CD4-positive, alpha-beta T cell treated with Interleukin-17A for 1 hour (primary cell): ENCODE measurements around the gene OR7C1.
"Not testable (repeated sequence)": the region's sequence is repeated elsewhere in the genome, so short reads cannot be mapped to it uniquely, and the experiment has no call there.

Source experiments
- DNase-seq: peaks from one replicate; pipeline ENCODE4 v3.0.0-alpha.2; 2020

Gene OR7C1

DNA sequence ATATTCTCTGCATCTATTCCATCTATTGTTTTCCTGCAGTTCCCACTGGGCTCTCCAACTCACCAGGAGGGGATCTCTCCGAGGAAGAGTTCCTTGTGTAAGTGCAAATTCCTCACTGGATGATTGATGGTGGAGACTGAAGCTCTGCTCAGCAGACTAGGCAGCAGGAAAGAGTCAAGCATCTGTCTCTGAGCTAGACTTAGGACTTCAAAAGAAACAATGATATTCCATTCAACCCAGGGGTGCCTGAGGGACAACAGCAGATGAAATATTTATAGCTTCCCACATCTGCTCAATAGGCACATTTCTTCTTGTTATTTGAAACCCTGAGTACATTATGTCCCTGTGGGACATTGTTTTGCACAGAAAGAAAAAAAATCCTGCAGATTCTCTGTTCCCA, at the start of gene OR7C1, which contains the start of gene OR7A5:
TSS of gene OR7C1 (minus strand) at position 175 of the 400 bp plus-strand sequence. CDS start 35,049 bp downstream, outside the sequence.
TSS of gene OR7A5 (minus strand) at position 175 of the 400 bp plus-strand sequence. CDS start 6,944 bp downstream, outside the sequence.
- DNase-seq = no peak

DNA sequence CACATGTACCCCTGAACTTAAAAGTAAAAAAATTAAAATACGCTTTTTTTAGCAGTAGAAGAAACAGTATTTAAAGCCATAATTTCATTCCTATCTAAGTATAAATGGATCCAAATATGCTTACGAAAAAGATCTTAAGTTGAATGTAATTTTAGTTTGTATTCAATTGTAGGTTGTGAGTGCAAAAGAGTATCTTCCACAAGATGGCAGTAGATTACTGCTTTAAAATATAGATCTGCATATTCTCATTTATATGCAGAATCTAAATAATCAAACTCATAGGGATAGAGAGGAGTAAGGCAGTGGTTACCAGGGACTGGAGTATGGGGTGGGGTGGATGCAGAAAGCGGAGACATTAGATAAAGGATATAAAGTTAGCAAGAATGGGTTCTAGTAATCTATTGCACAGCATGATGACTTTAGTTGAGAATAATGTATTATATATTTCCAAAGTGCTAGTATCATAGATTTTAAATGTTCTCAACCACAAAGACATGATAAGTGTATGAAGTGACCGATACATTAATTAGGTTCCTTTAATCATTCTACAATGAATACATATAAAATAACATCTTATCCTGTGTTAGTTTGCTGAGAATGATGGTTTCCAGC, 36.7 kb upstream of the OR7C1 start:
- DNase-seq = no peak

DNA sequence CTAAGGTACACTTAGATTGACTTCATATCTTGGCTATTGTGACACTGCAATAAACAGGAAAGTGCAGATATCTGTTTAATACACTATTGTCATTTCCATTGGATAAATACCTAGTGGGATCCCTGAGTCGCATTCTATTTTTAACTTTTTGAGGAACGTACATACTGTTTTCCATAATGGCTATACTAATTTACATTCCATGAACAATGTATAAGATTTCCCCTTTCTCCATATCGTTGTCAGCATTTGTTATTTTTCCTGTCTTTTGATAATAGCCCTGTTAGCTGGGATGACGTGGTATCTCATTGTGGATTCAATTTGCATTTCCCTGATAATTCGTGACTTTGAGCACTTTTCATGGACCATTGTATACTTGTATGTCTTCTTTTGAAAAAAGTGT, 33.5 kb upstream of the OR7C1 start:
- no peak for DNase-seq

DNA sequence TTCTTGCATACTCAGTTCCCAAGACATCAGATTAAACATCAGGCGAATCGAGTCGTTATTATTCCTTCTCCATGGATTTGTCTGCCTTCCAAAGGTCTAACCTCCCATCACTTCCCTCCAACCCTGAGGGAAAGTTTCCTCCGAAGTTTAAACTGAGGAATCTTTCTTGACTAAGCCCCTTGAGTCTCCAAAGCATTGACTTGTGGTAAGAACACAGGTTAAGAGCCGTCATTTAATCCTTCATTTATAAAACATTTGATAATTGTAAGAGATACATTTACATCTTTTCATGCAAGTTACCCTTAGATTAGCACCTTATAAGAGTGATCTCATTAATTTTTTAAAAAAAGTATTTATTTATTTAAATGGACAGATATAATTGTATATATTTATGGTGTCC, 13.8 kb upstream of the OR7C1 start, which contains the start of gene OR7A10:
TSS of gene OR7A10 (minus strand) at position 101 of the 400 bp plus-strand sequence. CDS start 7,045 bp downstream, outside the sequence.
- no peak for DNase-seq

DNA sequence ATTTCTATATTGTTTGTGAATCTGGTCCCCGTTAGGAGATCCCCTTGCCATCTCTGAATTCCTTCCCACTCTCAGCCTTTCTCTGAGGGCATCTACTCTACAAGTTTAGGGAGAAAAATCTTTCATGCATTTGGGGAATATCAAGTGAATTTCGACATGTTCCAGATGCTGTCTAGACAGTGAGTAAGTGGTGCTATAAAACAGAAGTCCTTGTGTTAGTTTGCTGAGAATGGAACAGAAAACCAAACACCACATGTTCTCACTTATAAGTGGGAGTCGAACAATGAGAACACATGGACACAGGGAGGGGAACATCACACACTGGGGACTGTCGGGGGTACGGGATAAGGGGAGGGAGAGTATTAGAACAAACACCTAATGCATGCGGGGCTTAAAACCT, 8.6 kb upstream of the OR7C1 start:
- DNase-seq = no peak

DNA sequence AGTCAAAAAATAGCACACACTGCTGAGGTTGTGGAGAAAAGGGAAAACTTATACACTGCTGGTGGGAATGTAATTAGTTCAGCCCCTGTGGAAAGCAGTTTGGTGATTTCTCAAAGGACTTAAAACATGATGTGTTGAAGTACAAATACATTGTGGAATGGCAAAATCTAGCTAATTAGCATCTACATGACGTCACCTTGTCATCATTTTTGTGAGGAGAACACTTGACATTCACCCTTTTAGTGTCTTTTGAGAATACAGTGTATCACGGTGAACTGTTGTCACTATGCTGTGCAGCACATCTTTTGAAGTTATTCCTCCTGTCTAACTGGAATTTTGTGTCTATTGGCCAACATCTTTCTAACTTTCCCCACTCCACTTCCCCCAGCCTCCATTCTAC, 8.2 kb upstream of the OR7C1 start:
- no peak for DNase-seq

DNA sequence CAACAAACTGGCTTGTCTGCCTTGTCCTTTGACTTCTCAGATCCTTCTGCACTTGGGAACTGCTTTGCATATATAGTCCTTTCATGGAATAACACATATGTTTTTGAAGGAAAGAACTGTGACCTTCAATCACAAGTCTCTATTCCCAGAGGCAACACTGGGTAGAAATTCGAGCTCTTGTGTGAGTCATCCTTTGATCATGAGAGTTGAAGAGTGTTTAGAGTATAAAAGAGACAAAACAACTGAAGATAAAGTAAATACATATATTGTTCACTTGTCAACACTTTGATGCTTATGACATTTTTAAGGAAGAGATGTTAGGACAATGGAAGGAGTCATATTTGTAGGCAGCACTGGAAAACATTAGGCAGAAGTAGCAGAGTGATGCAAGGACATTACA, 5.2 kb upstream of the OR7C1 start:
- DNase-seq = no peak

DNA sequence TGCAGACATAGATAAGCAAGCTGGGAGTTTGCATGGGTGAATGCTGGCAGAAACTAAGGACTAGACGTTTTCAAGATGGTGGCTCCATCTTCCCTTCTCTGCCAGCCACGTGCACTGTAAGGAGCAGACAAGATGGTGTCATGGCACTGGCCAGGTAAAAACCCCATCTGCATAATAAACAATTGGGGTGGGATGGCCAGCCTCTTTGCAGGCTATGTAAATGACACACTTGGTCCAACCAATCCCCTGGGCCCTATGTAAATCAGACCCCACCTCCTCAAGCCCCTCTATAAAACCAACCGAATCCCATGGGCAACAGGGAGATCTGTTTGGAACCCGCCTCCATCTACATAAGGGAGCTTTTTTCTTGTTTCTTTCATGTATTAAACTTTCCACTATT, 2.4 kb upstream of the OR7C1 start:
- DNase-seq = no peak

DNA sequence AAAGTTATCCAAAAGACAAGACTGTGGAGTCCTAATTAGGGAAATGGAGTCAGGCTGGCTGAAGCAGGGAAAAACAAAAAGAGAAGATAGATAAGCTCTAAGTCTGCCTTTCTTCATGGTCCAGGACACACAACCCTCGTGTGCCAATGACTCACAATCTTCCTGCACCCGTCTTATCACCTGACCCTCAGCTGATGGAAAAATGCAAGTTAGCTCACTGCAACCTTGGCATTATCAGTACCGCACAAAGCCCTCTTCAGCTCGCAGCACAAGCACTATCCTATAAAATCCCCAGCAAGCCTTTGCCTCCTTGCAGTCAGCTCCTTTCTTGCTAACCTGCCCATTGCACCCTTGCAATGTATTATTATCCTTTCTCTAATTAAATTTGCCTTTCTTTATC, 4.3 kb downstream of the OR7C1 start:
- DNase-seq = no peak

DNA sequence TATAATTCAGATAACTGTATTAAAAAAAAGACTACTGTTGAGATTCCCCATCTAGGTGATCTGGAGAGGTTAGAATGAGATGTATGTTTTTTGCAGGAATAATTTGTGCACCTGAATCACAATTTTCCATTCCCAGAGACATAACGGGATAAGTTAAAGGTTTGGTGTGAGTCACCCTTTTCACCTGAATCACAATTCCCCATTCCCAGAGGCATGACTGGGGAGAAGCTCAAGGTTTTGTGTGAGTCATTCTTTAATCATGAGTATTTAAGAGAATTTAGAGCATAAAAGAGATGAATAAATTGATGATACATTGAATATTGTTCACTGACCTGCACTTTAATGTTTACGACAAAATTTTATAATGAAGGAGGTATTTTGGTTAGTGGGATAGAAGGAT, 9.0 kb downstream of the OR7C1 start:
- no peak for DNase-seq

DNA sequence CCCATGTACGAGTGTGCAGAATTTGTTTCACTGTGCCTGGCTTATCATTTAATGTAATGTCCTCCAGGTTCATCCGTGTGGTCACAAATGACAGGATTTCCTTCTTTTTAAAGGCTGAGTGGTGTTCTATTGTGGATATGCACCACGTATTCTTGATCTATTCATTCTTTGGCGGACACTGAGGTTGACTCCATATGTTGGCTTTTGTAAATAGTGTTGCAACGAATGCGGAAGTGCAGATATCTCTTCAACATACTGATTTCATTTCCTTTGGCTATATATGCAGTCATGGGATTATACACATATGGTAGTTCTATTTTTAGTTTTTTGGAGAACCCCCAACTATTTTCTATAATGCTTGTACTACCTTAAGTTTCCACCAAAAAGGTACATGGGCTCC, 13.0 kb downstream of the OR7C1 start:
- no peak for DNase-seq

DNA sequence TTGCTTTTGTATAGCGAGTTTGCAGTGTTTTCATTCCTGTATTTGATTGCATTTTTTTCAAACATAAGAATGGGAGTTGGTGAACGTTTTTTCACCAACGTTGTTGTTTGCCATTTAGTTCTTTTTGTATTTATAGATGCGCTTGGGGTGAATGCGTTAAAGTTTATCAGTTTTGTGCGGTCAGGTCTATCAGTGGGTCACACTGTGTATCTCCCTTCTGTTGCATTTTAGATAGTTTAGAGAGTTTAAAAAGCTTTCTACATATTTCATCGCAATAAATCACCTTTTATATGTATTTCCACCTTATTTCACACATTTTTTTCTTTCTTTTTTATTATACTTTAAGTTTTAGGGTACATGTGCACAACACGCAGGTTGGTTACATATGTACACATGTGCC, 16.4 kb downstream of the OR7C1 start:
- no peak for DNase-seq

DNA sequence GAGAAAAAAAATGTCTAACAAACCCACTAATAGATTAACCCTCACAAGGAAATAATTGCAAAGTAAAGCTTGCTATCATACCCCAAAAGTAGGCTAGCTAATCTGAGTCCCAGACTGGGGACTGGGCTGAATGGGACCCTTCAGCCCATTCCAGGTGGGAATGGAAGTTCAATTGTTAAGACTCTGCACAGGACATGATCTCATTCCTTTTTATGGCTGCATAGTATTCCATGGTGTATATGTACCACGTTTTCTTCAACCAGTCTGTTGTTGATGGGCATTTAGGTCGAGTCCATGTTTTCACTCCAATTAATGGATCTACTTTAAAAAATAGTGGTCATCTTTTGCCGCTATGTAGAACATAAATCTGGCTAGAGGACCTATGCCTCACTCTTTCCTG, 17.9 kb downstream of the OR7C1 start:
- DNase-seq = no peak

DNA sequence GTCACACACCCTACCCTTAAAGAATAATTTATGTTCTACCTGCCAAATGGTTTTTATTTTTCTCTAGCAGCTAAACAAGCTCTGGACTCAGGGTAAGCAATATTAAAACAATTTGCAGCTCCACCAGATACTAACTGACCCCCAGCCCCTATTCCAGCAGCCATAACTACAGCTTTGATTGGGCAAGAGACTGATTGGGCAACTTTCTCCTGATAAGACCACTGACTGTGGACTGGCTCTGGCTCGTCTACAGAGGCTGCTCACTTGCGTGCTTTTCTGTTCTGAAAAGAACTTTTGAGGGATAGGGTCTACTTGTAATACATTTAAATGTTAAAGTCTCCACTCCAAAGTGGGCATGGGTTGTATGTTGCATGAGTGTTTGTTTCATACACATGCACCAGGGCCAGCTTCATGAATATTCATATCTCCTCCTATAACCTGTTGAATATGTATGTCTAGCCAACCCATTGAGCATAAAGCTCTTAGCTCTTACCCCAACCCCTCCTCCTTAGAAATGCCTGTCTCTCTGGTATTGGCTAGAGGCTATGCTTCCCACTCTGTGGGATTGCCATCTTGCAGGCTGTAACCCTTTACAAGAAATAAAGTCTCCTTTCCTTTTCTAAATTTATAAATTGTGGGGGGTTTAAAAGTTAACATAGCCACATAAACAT, 19.9 kb downstream of the OR7C1 start:
- DNase-seq = no peak

DNA sequence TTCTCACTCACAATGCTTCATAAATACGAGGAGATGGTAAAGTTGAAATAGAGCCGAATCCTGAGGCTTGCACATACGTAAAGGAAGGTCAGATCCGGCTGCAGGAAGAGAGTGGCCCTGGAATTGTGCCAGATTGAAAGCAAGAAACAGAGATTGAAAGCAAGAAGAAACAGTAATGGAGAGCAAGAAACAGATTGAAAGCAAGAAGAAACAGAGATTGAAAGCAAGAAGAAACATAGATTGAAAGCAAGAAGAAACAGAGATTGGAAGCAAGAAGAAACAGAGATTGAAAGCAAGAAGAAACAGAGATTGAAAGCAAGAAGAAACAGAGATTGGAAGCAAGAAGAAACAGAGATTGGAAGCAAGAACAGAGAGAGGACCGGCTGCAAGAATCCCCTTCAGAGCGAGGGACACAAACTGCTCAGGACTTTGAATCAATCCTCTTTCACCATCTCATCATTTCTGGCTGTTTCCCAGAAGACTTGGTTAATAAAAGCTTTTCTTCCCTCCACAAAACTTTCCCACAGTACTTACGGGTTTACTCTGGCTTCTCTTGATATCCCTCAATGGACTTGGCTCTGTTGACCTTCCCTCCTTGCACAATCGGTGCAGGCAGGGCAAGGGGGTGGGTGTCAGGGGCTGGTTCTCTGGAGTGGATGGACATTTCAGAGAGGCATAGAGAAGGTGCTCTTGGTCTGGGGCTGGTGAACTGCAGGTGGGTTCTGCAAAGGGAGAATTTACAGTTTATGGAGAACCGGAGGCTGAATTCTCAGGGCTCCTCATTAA, 25.5 kb downstream of the OR7C1 start:
- DNase-seq = no peak

DNA sequence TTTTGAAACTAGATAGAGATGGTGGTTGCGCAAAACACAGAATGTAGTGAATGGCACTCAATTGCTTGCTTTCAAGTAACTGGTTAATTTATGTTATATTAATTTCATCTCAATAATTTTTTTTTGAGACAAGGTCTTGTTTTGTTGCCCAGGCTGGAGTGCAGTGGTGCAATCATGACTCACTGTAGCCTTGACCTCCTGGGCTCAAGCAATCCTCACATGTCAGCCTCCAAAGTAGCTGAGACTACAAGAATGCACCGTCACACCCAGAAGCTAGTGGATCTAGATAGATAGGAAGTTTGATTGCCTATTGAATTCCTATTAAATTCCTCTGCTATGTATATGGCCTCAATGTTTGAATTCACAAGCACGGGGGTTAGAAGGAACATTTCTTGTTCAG, 30.2 kb downstream of the OR7C1 start:
- no peak for DNase-seq

DNA sequence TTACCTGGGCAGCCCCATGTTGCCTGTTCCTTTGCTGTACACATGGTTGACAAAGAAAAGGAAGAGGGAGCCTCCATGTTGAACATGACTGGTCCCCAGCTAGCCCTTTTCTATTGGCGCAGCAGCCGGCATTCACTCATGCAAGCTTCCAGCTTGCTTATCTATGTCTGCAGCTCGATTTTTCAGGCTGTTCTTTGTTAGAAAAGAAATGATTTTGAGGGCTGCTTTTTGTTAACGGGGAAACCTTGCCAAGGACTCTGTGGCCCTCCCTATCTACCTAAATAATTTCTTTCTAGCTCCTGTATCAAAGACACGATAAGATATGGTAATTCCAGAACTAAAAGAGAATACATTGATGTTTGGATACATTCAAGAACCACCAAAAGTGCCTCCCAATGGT, 36.2 kb downstream of the OR7C1 start:
- no peak for DNase-seq

DNA sequence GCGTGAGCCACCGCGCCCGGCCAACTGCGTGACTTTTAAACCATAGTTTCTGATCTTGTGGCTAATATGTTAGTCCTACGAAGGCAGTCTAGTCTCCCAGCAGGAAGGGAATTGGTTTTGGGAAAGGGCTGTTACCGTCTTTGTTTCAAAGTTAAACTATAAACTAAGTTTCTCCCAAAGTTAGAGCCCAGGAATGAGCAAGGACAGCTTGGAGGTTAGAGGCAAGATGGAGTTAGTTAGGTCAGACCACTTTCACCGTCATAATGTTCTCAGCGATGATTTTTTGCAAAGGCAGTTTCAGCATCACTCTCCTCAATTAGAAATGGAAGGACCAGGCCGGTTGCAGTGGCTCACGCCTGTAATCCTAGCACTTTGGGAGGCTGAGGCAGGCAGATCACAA, 39.0 kb downstream of the OR7C1 start:
- no peak for DNase-seq

DNA sequence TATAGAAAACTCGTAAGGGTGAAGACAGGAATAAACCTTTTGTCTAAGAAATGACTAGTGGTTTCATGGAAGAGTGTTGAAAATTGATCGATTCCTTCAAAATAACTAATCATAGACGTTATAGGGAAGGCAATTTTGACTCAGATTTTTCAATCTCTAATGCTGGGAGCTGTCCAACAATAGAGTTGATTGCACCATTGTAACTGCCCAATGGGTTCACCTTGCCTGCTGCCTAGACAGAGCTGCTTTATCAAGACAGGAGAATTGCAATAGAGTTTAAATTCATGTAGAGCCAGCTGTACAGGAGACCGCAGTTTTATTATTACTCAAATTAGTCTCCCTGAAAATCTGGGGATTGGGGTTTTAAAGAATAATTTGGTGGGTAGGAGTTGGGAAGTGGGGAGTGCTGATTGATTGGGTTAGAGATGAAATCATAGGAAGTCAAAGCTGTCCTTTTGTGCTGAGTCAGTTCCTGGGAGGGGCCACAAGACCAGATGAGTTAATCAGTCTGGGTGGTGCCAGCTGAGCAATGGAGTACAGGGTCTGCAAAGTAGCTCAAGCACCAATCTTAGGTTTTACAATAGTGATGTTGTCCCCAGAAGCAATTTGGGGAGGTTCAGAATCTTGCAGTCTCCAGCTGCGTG, 39.8 kb downstream of the OR7C1 start:
- DNase-seq = no peak

DNA sequence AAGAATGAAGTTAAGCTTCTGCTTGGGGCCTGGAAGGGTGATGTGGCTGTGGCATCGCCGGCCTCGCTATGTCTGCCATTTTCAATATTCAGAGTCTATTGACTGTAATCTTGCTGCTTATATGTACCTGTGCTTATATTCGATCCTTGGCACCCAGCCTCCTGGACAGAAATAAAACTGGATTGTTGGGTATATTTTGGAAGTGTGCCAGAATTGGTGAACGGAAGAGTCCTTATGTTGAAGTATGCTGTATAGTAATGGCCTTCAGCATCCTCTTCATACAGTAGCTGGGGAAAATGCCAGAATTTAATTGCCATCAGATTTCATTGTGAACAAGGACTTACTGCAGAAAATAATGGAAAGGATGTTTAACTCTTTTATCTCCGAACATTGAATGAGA, 42.7 kb downstream of the OR7C1 start:
- DNase-seq = not testable (repeated sequence)

DNA sequence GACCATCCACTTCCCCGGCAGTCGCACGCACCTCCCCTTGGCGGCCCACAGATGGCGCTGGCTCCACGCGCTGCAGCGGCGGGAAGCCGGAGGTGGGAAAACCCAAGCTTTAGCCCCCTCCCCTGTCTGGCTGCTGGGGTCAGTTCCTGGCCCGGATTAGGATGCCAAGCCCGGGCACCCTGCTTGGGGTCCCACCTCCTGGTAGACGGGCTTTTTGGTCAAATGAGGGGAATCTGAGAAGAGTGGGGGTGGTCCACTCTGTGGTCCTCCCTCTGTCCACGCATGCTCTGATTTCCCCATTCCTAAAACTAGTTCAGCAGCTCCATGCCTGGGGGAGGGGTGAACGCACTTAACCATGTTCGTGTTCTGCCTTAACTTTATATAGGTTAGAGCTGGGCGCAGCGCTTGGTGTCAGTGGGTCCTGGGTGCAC, 48.5 kb downstream of the OR7C1 start:
- no peak for DNase-seq

DNA sequence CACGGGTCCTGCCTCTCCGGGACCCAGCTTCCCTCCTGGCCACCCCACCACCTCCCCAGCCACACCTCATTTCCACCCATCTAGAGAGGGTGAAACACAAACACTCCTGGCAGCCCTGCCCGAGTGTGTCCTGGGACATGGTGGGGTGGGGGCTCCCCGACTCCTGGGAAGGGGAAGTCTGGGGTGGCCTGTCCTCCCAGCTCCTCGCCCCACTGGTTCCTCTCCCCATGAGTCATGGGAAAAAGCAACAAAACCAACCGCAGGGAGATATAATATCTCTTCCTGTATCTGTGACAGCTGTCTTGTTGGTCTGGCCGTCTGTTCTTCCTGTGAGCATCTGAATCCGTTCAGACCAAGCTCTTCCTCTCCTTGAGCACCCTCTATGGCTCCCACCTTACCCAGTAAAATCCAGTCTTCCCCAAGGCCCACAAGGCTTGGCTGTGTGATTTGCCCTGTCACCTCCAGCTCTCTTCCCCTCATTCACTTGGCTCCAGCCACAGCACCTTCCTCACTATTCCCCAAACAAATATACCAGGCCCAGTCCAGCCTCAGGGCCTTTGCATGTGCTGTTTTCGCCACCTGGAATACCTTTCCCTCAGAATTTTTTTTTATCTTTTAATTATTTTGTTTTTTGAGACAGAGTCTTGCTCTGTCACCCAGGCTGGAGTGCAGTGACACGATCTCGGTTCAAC, 49.7 kb downstream of the OR7C1 start:
- DNase-seq = peak; percentile 35

DNA sequence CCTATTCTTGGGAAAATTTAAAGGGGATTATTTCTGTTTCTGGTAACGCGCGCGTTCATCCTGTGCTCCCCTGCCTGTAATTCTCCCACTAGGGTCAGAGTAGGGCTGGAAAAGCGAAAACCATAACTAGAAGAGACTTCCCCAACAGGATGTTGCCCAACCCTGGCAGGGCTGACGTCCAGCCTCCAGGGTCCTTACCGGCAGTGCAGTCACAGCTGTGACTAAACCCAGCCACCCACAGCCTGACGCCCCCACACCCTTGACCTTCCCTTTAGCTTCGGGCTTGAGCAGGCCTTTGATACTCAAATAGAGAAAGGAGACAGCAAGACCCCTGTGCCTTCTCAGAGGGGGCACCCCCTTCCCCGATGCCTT, 50.3 kb downstream of the OR7C1 start:
- DNase-seq = peak; percentile 4
